NCI-H2029 treated with DMSO at 0.1 percent for 48 hours (cell line): Measurements from ENCODE around the gene RNF220.
A peak's percentile ranks its signal among the peaks of the same experiment; 100 is the strongest.

Experiments
- DNase-seq: peaks from one replicate; lab custom pipeline; 2025; lab: John Stamatoyannopoulos, UW

The RNF220 gene

GRCh38 chr1:44436401-44437106 lies 31.5 kb downstream of the RNF220 start:
- peak; percentile 74 for DNase-seq

- no peak for DNase-seq
Measured at GRCh38 chr1:44437107-44437716, 32.2 kb downstream of the RNF220 start.

- DNase-seq: no peak
Measured at GRCh38 chr1:44442791-44443190, 37.7 kb downstream of the RNF220 start.

- DNase-seq: no peak
Measured at GRCh38 chr1:44447051-44447810, 42.2 kb downstream of the RNF220 start.

GRCh38 chr1:44453798-44454349 lies 48.8 kb downstream of the RNF220 start:
- DNase-seq: no peak

GRCh38 chr1:44454704-44455103 lies 49.6 kb downstream of the RNF220 start:
- DNase-seq: no peak

- DNase-seq: no peak
Measured at GRCh38 chr1:44460107-44460882, 55.2 kb downstream of the RNF220 start.

- DNase-seq: no peak
Measured at GRCh38 chr1:44464361-44464760, 59.3 kb downstream of the RNF220 start.

GRCh38 chr1:44467566-44467965 lies 62.5 kb downstream of the RNF220 start:
- no peak for DNase-seq

GRCh38 chr1:44471911-44472453 lies 66.9 kb downstream of the RNF220 start:
- no peak for DNase-seq

- no peak for DNase-seq
Measured at GRCh38 chr1:44472620-44473525, 67.8 kb downstream of the RNF220 start.

GRCh38 chr1:44476891-44477290 lies 71.8 kb downstream of the RNF220 start:
- DNase-seq: no peak

GRCh38 chr1:44481701-44482100 lies 76.6 kb downstream of the RNF220 start:
- no peak for DNase-seq

GRCh38 chr1:44483089-44483874 lies 78.2 kb downstream of the RNF220 start:
- DNase-seq: no peak

- no peak for DNase-seq
Measured at GRCh38 chr1:44484155-44484688, 79.2 kb downstream of the RNF220 start.

- DNase-seq: no peak
Measured at GRCh38 chr1:44485229-44485933, 80.3 kb downstream of the RNF220 start.

- no peak for DNase-seq
Measured at GRCh38 chr1:44485934-44486460, 80.9 kb downstream of the RNF220 start.

- DNase-seq: no peak
Measured at GRCh38 chr1:44489481-44489880, 84.4 kb downstream of the RNF220 start.
